H1 (cell line): Measurements from ENCODE around the gene PRPF39. TPM values are rescaled to one million over a fixed set of nuclear protein-coding genes. Genes with fewer than 3 reads are reported as not detected.

ENCODE experiments used
- SIN3A ChIP-seq, 2 experiments: IDR thresholded peaks in 1 of 2; conservative IDR thresholded peaks in 1 of 2; 2 replicates each; pipeline ENCODE4 v1.6.1; 2011 to 2012; ENCODE audit warnings: low read length in 2 of 2, improper control_type of control experiment in 1 of 2, low read depth in 1 of 2, mild to moderate bottlenecking in 1 of 2
- polyA plus RNA-seq, 7 experiments: library from polyadenylated mRNA; depleted of rRNA in 3 of 7; stranded (reverse) in 5 of 7; unstranded in 2 of 7; fragments of >200 nt in 5 of 7; fragments of 200-250 nt in 2 of 7; gene quantifications; 1 replicate in 5 of 7; 2 replicates in 1 of 7; 4 replicates in 1 of 7; pipeline versions ENCODE4 v1.2.1 to v1.2.3, GENCODE V29; 2011 to 2013; ENCODE audit warnings: missing spikeins in 2 of 7, mixed read lengths in 2 of 7
- total RNA-seq: library from RNA; stranded (reverse); fragmentation: NEBNext Ultra II Directional; extraction: Animal tissue kit (Norgen Biotek cat#: 25700); gene quantifications from 2 replicates; pipeline ENCODE4 v1.2.1, GENCODE V29; 2021

The PRPF39 gene
- total and polyA plus RNA-seq, 2 of the 8 experiments (the other 6 are each of a cell fraction or from before 2014, with no cell fraction given): 22.4 to 43.3 TPM

GRCh38 chr14:45134051-45134958 lies 50.4 kb downstream of the PRPF39 start, which contains the start of gene FKBP3 (continued):
- peak in 1 of 2 experiments; percentile 2; a peak in 2 of 4 replicates for TF ChIP-seq SIN3A (conservative IDR thresholded peaks at IDR 0.05 in 1 of 2, IDR thresholded peaks at IDR 0.05 in 1 of 2; ENCODE audit: low read depth in 1 of 2, low read length in 2 of 2)
